Left colon (tissue), 2 donors: Measurements from ENCODE around the gene CSNK1E. TPM values are rescaled to one million over a fixed set of nuclear protein-coding genes. Genes with fewer than 3 reads are reported as not detected.
A peak's percentile ranks its signal among the peaks of the same experiment; 100 is the strongest.
"Not testable (repeated sequence)": the region's sequence is repeated elsewhere in the genome, so short reads cannot be mapped to it uniquely, and the experiment has no call there.

Experiments
- ATAC-seq: fragments of 200-7000 bp; cut with Tn5 transposase; one replicate; pipeline ENCODE4 v1.9.1; 2020; ENCODE audit warnings: mild to moderate bottlenecking, moderate library complexity
- DNase-seq, 2 donors: peaks; one replicate each; pipeline ENCODE4 v3.0.0-alpha.2; 2020
- intact Hi-C, 2 donors: fragments of 100-400 bp; cut with DNase I in 1 of 2; cut with micrococcal nuclease in 1 of 2; formaldehyde crosslinking; loops; one replicate each; pipeline versions ENCODE4 v1.11.2 to v1.14.0; 2022; cut with DNase I, micrococcal nuclease
- total RNA-seq, 2 donors: library from RNA; stranded (reverse); fragmentation: NEBNext Ultra II Directional; extraction: Animal tissue kit (Norgen Biotek cat#: 25700); gene quantifications; one replicate each; pipeline ENCODE4 v1.2.1, GENCODE V29; 2021
- donor health status: DM: no; HTN: no; CAD: no.
- donor health status: DM: yes; HTN: yes; CAD: no.

Gene CSNK1E
- total RNA-seq, 2 donors from 2014 or later = 76.5 to 90.4 TPM

DNA sequence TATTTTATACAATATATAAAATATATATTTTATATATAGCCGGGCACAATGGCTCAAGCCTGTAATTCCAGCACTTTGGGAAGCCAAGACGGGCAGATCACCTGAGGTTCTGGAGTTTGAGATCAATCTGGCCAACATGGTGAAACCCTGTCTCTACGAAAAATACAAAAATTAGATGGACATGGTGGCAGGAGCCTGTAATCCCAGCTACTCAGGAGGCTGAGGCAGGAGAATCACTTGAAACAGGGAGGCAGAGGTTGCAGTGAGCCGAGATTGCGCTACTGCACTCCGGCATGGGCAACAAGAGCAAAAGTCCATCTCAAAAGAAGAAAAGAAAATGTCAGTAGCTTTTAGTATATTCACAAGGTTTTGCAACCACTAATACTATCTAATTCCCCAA lies 22.7 kb upstream of the CSNK1E start:
- DNase-seq, ATAC-seq: not testable (repeated sequence)
- intact Hi-C loops = loop anchor here in 1 of 2 donors (10.0 kb wide), 1 partner anchor 215 kb away; no protein-coding TSS in a partner anchor

DNA sequence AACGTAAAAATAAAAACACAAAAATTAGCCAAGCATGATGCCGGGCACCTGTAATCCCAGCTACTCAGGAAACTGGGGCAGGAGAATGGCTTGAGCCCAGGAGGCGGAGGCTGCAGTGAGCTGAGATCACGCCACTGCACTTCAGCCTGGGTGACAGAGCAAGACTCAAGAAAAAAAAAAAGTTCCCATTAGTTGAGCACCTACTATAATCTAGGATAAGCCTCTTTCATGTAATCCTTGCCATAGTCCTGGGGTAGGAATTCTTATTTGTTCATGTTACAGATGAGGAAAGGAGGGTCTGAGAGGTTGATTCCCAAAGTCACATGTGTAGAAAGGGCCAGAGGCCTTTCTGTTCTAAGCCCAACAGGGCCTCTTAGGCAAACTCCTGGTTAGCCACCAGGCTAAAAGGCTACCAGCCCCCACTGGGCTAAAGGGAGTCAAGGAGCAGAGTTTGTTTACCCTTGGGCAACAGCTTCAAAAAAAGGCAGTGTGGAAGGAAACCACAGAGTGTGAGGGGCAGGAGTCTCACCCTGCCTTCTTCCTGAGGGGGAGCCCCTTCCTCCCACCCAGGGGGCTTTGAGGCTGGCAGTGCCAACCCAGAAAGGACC lies 21.6 kb upstream of the CSNK1E start:
- intact Hi-C loops = no loop called here
- peak in 1 of 2 donors; percentile 17 for DNase-seq
- no peak for ATAC-seq

DNA sequence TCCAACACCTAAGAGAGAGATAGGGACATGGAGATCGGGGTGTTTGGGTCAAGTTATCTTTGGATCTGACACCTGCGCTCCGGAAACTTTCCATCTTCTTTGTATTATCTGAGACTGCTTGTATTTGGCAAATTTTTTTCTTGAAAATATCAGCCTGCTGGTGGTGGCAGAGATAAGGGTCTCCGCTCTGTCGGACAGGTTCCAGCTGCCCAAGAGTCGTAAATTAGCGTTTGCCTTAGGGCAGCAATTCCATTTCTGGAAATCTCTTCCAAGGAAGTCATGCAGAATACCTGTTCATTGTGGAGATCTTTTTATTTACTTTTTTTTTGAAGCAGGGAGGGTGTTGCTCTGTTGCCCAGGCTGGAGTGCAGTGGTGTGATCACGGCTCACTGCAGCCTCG lies 19.5 kb upstream of the CSNK1E start:
- ATAC-seq = no peak
- intact Hi-C loops = no loop called here
- DNase-seq = no peak

DNA sequence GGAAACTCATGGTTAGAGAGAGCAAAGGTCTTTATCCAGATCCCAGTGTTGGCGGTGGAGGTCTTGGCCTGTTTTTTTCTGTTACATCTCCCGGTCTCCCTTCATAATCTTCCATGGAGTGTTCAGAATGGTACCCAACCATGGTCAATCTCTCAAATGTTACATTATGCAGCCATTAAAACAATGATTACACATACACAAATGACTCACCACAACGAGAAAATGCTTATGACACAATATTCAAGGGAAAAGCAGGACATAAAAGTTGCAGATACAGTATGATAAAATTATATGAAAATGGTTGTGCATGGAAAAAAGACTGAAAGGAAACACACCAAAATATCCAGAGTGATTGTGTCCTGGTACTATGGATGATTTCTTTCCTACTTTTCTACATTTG lies 17.8 kb upstream of the CSNK1E start:
- DNase-seq (no peak), ATAC-seq (no peak)
- intact Hi-C loops = no loop called here

DNA sequence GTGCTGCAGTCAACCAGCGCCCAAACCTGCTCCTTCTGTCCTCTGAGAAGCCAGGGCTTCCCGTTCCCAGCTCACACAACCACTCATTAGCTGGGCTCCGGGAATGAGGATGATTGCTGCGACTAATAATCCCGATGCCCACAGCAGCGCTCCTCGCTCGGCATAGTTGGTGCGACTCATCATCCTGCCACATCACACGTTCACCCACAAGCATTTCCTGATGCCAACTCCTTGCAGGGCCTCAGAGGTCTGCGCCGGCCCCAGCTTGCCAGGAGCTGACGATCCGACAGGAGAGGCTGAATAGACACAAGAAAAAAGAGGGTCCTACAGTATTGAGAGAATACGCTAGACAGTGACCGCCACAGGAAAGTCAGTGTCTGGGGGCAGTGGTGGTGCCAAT lies 10.6 kb upstream of the CSNK1E start:
- intact Hi-C loops = no loop called here
- DNase-seq (no peak), ATAC-seq (no peak)

DNA sequence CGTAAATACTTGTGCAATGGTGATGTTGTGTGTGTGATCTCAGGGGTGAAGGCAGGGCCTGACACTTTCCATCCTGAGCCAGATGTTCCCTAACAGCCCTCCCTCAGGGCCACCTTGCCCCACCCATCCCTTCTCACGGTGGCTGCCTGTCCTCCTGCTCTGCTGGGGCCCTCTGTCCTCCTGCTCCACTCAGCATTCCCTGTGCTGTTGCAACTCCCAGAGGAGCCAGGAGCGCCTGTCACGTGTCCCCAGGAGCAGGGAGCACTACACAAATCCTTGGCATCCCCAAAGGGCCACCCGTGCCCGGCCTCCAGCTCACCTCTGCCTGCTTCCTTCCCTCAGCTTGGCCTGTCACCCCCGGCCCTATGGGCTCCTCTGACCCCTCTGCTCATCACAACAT lies 10.2 kb upstream of the CSNK1E start:
- intact Hi-C loops = no loop called here
- DNase-seq (no peak), ATAC-seq (no peak)

DNA sequence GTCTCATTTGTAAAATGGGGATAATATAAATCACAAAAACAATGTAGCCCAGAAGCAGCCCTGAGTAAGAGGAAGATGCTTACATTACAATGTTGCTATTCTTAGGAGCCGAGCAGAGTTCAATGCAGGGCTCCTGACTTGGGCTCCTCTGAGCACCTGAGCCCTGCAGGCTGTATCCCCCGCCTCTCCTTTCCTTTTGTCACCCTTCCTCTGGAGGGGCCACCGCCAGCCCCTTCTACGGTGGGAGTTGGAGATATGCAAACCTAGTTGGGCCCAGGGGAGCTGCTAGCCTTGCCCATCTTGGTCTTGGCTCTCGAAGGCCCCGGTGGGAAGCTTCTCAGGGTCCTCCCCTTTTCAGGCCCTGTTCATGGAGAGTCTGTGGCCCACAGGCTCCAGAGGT lies 8.4 kb upstream of the CSNK1E start:
- DNase-seq = no peak
- intact Hi-C loops = no loop called here
- no peak for ATAC-seq

DNA sequence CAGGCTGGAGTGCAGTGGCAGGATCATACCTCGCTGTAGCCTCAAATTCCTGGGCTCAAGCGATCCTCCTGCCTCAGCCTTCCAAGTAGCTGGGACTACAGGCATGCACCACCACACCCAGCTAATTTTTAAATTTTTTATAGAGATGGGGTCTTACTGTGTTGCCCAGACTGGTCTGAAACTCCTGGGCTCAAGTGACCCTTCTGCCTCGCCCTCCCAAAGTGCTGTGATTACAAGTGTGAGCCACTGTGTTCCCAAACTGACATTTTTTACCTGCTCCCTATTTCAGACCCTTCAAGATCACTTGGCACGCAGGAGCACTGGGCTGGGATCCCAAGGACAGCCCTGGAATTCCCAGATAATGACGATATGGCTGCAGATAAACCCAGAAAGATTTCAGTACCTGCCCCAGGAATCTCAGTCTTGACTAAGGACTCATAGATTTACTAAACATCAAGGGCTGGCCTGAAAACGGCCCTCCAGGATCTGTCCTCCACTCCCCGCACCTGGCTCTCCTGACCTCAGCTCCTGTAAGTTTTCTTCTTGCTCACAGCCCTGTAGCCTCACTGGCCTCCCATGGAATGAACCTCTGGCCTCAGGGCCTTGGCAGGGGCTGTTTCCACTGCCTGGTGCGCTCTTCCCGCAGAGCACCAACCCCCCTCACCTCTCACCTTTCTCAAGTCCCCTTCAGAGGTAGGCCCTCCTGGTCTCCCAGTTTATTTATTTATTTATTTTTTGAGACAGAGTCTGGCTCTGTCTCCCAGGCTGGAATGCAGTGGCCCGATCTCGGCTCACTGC lies 3.6 kb upstream of the CSNK1E start:
- DNase-seq = no peak
- intact Hi-C loops = no loop called here
- ATAC-seq = no peak

DNA sequence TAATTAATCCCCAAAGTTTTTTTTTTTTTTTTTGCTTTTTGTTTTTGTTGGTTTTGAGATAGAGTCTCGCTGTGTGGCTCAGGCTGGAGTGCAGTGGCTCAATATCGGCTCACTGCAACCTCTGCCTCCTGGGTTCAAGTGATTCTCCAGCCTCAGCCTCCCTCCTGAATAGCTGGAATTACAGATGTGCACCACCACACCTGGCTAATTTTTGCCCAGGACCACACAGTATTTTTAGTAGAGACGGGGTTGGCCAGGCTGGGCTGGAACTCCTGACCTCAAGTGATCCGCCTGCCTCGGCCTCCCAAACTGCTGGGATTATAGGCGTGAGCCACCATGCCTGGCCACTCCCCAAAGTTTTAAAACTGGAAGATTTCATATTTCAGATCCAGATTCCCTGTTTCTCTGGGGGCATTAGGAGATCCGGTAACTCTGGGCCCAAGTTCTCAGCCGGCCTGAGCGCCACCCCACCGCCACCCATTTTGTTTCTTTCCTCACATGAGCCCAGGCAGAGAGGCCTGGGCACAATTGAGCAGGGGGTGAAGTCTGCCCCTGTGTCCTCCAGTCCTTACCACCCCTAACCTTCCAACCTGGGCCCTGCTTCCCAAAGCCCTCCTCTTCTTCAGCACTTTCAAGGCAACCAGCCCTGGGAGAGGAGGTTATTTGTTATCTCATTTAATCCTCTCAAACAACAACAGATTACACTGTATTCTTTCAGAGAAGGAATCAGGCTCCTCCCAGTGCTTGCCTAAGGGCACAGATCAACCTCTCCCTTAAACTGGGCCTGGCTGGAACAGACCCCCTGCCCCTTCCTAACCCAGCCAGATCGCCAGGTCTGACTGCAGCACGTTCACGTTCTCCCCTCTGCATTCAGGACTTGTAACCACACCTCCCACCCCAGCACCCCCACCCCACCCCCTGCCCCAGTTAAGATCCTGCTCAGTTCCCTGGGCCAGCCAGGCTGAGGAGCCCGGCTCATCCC lies 1.9 kb upstream of the CSNK1E start:
- ATAC-seq = no peak
- intact Hi-C loops = no loop called here
- no peak for DNase-seq

DNA sequence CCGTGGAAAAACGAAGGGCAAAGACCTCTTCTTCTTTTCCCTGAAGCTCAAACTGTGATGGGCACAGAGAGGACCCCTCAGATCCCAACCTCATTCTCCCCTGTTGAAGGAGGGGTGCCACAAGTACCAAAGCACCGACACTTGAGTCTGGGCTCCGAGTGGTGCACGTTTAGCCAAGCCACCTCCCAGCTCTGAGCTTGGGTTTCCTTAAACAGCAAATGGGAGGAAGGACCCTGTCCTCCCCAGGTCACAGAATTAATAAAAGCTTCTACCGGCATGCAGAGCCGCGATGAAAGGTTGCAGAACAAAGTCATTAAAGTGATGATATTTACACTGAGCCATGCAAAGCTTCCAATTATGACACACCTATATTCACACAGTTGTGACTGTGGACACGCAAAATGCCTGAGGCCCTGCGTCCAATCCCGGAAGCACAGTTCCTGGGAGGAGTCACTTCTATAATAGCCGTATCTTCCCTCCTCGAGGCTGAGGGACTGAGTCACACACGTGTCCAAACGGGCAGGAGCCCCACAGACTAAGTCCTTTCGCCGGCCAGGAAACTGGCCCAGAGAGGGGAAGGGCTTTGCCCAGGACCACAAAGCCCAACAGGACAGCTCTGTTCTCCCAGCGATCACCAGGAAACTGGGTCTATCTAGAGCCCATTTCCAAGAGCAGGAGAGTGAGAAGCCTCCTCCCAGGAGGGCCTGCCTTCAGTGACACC lies 922 bp upstream of the CSNK1E start:
- intact Hi-C loops = no loop called here
- DNase-seq = peak; percentile 77 to 92
- peak; percentile 82 for ATAC-seq

DNA sequence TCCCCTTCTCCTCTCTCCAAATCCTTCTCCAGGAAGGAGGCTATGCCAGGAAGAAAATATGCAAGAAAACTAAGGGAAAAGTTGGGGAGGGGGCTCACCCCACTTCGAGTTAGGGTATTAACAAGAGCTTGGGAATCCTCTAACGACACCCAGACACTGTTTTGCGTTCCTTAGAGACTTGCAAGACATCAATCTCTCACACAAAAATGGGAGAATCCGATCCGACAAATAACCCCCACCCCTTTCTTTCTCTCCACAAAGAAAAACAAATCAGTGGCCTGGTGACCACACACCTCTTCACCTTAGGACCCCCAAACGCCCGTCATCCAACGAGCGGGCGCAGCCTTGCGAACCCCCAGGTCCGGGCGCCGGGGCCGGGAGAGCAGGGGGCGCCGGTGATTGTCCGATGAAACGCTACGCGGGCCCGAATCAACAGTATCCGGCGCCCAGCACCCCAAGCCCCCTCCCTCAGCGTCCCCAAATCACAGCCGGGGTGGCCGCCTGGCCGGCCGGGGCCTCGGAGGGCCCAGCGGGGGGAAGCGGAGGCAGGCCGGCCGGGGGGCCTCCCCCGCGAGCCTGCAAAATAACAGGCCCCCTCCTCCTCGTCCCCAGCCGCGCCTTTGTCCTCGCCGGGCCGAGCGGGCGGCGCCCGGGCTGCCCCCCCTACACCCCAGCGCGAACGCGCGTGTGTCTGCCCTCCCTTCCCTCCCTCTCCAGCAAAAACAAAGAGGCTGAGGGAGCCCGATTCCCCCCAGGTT lies 690 bp downstream of the CSNK1E start:
- intact Hi-C loops = no loop called here
- peak; percentile 63 to 72 for DNase-seq
- ATAC-seq = peak; percentile 37

DNA sequence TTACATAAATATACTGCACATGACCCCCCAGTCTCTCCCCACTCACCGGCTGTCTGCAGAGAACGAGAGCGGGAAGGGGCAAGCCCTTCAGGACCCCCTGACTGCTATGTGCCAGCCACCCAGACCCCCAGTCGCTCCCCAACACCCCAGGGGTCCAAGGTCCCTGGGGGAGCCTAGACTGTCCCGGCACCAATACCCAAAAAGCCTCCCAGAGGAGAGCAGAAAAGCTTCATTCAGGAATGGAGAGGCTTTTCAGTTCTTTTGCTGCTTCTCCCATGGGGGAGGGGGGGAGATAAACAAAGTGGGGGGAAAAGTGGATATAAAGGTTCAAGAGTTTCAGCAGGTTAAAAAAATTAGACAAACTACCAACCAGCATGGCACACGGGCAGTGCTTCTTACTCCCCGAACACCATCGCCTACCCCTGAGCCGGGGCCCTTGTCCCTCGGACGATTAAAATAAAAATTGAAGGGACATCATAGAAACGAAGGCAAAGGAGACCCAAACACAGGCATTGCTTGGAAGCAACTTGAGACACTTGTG lies 1.3 kb downstream of the CSNK1E start:
- intact Hi-C loops = no loop called here
- DNase-seq = peak in 1 of 2 donors; percentile 26

DNA sequence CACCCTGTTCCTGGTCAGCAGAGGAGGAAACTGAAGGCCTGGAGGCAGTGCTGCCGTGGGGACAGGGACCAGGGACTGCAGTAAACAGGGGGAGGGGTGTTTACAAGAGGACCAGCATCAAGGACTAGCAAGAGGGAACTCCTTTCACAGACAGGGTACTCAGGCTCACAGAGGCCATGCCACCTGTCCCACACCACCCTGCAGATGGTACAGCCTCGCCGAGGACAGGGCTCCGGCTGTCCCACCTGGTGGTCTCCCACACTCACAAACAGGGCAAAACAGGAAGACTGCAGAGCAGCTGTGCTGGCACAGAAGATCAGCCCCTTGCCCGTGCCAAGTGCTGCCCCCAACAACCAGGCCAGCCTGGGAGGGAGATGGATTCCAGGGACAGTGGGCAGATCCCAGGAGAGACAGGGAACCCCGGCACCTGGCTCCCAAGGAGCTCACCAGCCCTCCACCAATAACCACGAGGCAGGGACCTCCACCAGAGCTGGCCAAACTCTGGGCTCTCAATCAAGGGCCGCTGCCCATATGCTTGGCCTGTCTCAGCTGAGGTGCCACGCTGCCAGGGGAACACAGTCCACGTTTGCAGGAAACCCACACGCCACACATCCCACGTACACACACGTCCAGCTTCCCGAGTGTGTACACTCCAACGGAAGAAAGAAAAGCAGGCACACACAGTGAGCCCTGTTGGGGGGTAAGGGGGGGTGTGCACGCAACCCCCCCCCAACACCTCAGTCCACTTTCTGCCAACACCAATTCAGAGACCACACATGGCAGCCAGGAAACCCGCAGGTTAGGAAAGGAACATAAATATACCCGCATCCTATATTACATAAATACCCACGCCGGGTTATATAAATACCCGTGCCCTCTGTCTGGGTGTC lies 2.1 kb downstream of the CSNK1E start:
- intact Hi-C loops = no loop called here
- ATAC-seq (no peak), DNase-seq (peak in 1 of 2 donors; percentile 35)

More for the DNA sequence above, 1.3 kb downstream of the CSNK1E start:
- ATAC-seq = no peak

DNA sequence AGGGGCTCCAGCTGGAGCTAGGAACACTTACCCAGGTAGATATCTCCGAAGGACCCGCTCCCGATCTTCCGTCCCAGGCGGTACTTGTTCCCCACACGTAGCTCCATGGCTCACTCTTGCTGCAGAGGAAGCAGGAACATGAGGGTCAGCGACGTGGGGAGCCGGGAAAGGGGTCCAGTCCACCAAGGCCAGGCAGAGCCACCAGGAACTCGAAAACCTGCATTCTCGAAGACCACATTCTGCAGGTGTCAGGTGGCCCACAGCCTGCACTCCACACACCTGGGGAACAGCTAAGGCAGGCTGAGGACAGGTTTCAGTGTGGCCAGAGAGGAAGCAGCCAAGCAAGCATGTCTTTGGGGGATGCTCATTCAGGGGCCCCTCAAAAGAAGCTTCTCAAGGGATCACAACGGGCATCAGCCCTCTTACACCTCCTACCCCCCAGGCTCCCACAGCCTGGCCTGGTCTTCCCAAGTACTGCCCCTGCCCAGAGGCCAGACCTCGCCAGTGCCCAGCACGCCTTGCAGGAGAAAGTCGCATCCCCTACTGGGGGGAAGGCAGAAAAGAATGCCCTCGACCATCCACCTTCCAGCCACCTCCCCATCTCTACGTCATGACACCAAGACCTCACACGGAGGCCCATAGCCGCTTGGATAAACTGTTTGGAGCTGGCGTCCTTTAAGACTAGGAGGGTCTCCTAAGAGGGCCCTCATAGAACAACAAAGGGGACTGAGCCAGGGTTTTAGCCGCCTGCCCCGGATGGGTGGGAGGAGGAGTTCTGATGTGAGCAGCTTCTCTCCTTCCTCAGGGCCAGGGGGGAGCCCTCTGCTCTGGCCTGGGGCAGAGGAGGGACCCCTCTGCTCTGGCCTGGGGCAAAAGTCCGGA lies 2.9 kb downstream of the CSNK1E start:
- no peak for ATAC-seq
- no peak for DNase-seq
- intact Hi-C loops = no loop called here

DNA sequence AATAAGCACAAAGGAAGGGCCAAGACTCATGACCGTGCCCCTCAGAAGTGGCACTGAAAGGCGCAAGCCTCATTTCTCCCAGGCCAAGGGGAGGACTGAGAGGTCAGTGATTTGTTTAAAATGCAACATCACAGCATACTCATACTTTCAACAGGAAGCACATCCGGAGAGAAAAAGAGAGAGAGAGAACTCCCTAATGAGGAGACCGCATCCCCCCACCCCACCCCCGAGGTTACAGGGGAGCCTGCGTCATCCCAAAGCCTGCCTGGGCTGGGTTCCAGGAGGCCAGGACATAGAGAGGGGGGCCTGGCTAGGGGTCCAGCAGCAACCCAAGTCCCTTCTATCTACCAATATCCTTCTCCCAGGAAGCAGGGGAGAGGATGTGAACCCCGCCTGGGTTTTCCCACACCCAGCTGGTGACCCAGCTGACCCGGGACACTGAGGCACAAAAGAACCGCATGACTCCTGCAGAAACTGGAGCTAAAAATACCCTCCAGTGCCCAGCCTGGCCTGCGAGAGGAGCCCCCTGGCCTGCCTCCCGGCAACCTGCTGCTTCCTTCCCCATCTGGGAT lies 3.8 kb downstream of the CSNK1E start:
- ATAC-seq (no peak), DNase-seq (peak; percentile 63 to 69)
- intact Hi-C loops = no loop called here
